ENCODE measurements around the gene UMODL1.

UMODL1 gene

GRCh38 chr21:42108554-42109340 is 37.6 kb downstream of the UMODL1 start:
- Histone ChIP-seq H3K4me3 (ENCODE audit: low read depth, low read length) (no peak overlapping the region), H3K9me3 (no peaks in the 10 kb centered on the region), H3K4me1 (no peaks in the 10 kb centered on the region), H3K36me3 (no peaks in the 10 kb centered on the region), H3K27me3 (no peaks in the 10 kb centered on the region)
- DNase-seq, result no peak
- TF ChIP-seq CTCF (IDR thresholded peaks at IDR 0.05; ENCODE audit: low read depth, low read length), result no peak

DNA sequence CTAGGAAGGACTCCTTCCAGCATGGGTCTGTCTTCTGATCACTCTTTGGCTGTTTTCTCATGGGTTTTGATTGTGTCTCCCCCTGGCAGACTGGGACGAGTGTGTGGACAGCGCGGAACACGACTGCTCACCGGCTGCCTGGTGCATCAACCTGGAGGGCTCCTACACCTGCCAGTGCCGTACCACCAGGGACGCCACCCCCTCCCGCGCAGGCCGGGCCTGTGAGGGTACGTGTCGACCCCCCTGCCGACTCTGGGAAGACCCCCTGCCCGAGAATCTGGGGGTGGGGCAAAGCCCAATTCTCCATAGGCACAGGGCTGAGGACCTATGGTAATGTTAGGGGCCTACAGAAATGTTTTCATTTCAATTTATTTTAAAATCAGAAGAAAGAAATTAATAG is 38.4 kb downstream of the UMODL1 start:
- no peak for TF ChIP-seq CTCF (IDR thresholded peaks at IDR 0.05; ENCODE audit: low read depth, low read length)

DNA sequence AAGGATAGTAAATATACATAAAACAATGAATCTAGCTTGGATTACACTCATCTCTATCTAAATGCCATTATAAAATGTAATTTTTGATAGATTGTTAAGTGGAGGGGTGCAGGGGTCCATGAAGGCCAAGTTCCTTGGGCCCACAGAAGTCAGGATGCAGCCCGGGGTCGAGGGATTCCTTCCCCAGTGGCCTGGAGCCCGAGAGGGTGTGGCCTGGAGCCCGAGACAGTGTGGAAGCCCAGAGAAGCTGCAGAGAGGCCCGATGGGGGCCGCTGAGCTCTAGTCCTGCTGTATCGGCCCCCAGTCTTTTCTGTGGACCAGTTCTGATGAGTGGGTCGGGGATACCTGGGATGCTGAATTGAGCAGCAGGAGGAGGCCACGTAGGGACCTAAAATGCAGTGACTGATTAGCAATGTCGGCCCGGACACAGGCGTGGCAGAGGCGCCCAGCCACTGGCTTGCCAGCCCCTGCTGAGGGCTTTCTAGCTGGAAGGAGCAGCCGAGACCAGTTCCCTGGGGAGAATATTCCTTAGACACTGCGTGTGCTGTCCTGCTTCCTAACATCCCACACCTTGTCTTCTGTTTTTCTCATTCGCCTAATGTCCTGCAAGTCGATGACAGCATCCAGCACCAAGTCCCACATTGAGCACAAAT is 38.9 kb downstream of the UMODL1 start:
- H3K9me3 ChIP-seq, result no peaks in the 10 kb centered on the region
- no peaks in the 10 kb centered on the region for H3K27me3 ChIP-seq
- H3K36me3 ChIP-seq, result no peaks in the 10 kb centered on the region
- no peaks in the 10 kb centered on the region for H3K4me1 ChIP-seq
- no peak overlapping the region for H3K4me3 ChIP-seq (ENCODE audit: low read depth, low read length)
- DNase-seq, result no peak
- TF ChIP-seq CTCF (IDR thresholded peaks at IDR 0.05; ENCODE audit: low read depth, low read length), result no peak

More for the DNA sequence above, 38.4 kb downstream of the UMODL1 start:
- Histone ChIP-seq H3K27me3 (no peaks in the 10 kb centered on the region), H3K36me3 (no peaks in the 10 kb centered on the region), H3K4me1 (no peaks in the 10 kb centered on the region), H3K9me3 (no peaks in the 10 kb centered on the region), H3K4me3 (ENCODE audit: low read depth, low read length) (no peak overlapping the region)
- DNase-seq, result no peak

DNA sequence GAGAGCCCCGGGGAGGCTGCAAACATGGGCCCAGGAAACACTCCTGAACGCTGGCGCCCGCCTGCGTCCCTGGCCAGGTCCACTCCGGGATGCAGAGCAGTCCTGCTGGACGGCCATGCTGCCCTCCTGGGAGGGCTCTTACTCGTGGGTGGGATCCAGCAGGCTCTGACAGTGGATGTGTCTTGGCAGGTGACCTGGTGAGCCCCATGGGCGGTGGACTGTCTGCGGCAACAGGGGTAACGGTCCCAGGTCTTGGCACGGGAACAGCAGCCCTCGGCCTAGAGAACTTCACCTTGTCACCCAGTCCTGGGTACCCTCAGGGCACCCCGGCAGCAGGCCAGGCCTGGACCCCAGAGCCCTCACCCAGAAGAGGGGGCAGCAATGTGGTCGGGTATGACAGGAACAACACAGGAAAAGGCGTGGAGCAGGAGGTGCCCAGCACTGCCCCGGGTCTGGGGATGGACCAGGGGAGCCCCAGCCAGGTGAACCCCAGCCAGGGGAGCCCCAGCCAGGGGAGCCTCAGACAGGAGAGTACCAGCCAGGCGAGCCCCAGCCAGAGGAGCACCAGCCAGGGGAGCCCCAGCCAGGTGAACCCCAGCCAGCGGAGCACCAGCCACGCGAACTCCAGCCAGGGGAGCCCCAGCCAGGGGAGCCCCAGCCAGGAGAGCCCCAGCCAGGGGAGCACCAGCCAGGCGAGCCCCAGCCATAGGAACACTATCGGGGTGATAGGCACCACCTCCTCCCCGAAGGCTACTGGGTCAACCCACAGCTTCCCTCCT is 39.8 kb downstream of the UMODL1 start:
- DNase-seq, result no peak
- no peaks in the 10 kb centered on the region for H3K9me3 ChIP-seq
- H3K27me3 ChIP-seq, result no peaks in the 10 kb centered on the region
- no peak overlapping the region for H3K4me3 ChIP-seq (ENCODE audit: low read depth, low read length)
- no peak for TF ChIP-seq CTCF (IDR thresholded peaks at IDR 0.05; ENCODE audit: low read depth, low read length)
- H3K36me3 ChIP-seq, result no peaks in the 10 kb centered on the region
- H3K4me1 ChIP-seq, result no peaks in the 10 kb centered on the region

- no peaks in the 10 kb centered on the region for H3K9me3 ChIP-seq
- no peaks in the 10 kb centered on the region for H3K4me1 ChIP-seq
- no peaks in the 10 kb centered on the region for H3K27me3 ChIP-seq
- no peaks in the 10 kb centered on the region for H3K36me3 ChIP-seq
- no peak overlapping the region for H3K4me3 ChIP-seq (ENCODE audit: low read depth, low read length)
- DNase-seq, result no peak
- no peak for TF ChIP-seq CTCF (IDR thresholded peaks at IDR 0.05; ENCODE audit: low read depth, low read length)
Observed at GRCh38 chr21:42111470-42111743, 40.3 kb downstream of the UMODL1 start.

GRCh38 chr21:42111811-42112210 is 40.7 kb downstream of the UMODL1 start:
- TF ChIP-seq CTCF (IDR thresholded peaks at IDR 0.05; ENCODE audit: low read depth, low read length), result no peak
- H3K9me3 ChIP-seq, result no peaks in the 10 kb centered on the region
- H3K4me1 ChIP-seq, result no peaks in the 10 kb centered on the region
- no peaks in the 10 kb centered on the region for H3K27me3 ChIP-seq
- DNase-seq, result no peak
- no peaks in the 10 kb centered on the region for H3K36me3 ChIP-seq
- H3K4me3 ChIP-seq (ENCODE audit: low read depth, low read length), result no peak overlapping the region

All from BE2C (cell line).